ENCODE data around the gene HBA2.
"Not testable (repeated sequence)": the region's sequence is repeated elsewhere in the genome, so short reads cannot be mapped to it uniquely, and the experiment has no call there.

The HBA2 gene

DNA sequence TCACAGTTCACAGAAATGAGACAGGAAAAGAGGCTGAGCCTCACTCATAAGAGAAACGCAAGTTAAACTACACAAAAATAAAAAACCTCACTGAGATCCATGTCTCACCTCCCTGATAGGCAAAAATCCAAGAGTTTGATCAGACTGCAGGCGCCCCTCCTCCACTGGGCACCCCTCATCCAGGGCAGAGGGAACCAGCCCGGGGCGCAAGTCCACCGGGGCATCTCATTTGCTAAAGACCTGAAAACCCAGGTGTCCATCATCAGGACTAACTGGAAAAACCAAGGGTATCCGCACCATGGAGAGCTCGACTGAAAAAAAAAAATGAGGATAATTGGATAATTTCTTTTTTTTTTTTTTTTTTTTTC is 17.7 kb upstream of the HBA2 start:
- DNase-seq (ENCODE audit: low read depth): no peak

DNA sequence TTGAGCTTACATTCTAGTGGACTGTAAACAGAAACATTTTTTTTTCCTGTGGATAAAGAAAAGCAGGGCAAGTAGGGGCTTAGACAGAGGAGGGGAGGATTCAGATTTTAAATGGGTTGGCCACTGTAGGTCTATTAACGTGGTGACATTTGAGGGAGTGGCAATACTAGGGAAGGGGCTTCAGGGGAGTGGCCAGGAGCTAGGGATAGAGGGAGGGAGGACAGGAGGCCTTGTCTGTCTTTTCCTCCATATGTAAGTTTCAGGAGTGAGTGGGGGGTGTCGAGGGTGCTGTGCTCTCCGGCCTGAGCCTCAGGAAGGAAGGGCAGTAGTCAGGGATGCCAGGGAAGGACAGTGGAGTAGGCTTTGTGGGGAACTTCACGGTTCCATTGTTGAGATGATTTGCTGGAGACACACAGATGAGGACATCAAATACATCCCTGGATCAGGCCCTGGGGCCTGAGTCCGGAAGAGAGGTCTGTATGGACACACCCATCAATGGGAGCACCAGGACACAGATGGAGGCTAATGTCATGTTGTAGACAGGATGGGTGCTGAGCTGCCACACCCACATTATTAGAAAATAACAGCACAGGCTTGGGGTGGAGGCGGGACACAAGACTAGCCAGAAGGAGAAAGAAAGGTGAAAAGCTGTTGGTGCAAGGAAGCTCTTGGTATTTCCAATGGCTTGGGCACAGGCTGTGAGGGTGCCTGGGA is 13.4 kb upstream of the HBA2 start:
- no peak for DNase-seq (ENCODE audit: low read depth)

DNA sequence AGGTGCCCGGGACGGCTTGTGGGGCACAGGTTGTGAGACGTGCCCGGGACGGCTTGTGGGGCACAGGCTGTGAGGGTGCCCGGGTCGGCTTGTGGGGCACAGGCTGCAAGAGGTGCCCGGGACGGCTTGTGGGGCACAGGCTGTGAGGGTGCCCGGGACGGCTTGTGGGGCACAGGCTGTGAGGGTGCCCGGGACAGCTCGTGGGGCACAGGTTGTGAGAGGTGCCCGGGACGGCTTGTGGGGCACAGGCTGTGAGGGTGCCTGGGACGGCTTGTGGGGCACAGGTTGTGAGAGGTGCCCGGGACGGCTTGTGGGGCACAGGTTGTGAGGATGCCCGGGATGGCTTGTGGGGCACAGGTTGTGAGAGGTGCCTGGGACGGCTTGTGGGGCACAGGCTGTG is 12.4 kb upstream of the HBA2 start:
- not testable (repeated sequence) for DNase-seq (ENCODE audit: low read depth)

- no peak for DNase-seq (ENCODE audit: low read depth)
Measured at GRCh38 chr16:160691-161190, 11.9 kb upstream of the HBA2 start.

- no peak for DNase-seq (ENCODE audit: low read depth)
Measured at GRCh38 chr16:162271-162991, 10.2 kb upstream of the HBA2 start.

- not testable (repeated sequence) for DNase-seq (ENCODE audit: low read depth)
Measured at GRCh38 chr16:163139-163538, 9.5 kb upstream of the HBA2 start.

GRCh38 chr16:163696-164095 is 9.0 kb upstream of the HBA2 start:
- DNase-seq (ENCODE audit: low read depth): not testable (repeated sequence)

DNA sequence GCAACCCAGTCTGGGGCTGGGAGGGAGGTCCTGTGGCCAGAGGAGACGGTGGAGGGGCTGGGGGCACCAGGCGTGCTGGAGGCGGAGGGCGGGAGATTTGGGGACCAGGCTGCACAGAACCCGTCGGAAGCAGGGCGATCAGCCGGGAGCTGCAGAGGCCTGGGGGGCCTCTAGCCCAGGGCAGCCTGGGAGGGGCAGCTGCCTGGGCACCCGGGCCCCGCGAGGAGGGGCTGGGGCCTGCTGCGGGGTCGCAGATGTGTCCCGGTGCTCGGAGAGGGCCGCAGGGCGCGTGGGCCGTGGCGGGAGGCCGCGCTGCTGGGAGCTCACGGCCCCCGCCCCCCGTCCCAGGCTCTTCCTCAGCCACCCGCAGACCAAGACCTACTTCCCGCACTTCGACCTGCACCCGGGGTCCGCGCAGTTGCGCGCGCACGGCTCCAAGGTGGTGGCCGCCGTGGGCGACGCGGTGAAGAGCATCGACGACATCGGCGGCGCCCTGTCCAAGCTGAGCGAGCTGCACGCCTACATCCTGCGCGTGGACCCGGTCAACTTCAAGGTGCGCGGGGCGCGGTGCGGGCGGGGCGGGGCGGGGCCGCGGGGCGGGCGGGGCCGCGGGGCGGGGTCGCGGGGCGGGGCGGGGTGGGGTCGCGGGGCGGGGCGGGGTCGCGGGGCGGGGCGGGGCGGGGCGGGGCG is 8.4 kb upstream of the HBA2 start:
- not testable (repeated sequence) for DNase-seq (ENCODE audit: low read depth)

GRCh38 chr16:164827-165538 is 7.7 kb upstream of the HBA2 start:
- DNase-seq (ENCODE audit: low read depth): no peak

DNA sequence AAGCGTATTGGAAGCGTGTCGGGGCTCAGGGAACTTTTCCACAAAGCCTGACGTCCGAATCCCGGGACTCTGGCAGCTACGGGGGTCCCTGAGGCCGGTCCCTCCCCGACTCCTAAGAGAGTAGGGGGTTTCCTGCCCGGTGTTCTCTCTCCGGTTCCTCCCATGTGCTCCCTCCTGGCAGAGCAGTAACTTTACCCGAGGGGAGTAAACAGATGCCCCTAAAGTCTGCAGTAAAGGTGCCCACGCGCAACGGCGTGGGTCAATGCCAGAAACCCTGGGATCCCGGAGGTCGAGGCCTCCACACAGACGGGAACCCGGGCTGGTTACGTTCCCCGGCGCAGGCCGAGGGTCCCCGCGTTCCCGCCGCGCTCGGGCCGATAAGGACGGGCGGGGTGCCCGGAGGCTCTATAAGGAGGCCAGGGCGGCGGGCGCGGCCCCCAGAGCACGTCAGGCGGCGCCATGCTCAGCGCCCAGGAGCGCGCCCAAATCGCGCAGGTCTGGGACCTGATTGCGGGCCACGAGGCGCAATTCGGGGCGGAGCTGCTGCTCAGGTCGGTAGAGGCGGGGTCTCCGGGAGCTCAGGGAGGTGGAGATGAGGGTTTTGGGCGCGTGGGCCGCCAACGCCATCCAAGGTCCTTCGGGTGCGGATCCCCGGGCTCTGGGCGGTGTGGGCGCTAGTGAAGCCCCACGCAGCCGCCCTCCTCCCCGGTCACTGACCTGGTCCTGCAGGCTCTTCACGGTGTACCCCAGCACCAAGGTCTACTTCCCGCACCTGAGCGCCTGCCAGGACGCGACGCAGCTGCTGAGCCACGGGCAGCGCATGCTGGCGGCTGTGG is 6.9 kb upstream of the HBA2 start, which contains the start of gene HBM:
Gene HBM, plus strand, starts transcription at position 440 of the 836 bp plus-strand sequence. Its CDS starts 20 bp downstream, at position 460.
- DNase-seq (ENCODE audit: low read depth): no peak

DNA sequence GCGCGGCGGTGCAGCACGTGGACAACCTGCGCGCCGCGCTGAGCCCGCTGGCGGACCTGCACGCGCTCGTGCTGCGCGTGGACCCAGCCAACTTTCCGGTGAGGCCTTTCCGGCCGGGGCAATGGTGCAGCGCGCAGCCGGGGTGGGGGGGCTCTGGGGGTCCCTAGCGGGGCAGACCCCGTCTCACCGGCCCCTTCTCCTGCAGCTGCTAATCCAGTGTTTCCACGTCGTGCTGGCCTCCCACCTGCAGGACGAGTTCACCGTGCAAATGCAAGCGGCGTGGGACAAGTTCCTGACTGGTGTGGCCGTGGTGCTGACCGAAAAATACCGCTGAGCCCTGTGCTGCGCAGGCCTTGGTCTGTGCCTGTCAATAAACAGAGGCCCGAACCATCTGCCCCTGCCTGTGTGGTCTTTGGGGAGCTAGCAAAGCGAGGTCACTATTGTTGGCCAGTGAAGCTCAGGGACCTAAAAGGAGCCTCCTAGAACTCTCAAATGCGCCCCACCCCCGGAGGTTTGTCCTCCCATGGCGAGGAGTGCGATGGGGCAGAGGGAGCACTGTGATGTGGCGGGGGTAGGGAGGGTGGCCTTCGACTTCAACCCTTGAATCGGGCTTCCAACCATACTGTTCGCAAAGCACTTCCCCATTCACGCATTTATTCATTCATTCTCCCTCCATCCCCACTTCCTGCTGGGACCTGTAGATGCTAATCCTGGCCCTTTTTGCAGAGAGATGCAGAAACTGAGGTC is 6.1 kb upstream of the HBA2 start:
- no peak for DNase-seq (ENCODE audit: low read depth)

DNA sequence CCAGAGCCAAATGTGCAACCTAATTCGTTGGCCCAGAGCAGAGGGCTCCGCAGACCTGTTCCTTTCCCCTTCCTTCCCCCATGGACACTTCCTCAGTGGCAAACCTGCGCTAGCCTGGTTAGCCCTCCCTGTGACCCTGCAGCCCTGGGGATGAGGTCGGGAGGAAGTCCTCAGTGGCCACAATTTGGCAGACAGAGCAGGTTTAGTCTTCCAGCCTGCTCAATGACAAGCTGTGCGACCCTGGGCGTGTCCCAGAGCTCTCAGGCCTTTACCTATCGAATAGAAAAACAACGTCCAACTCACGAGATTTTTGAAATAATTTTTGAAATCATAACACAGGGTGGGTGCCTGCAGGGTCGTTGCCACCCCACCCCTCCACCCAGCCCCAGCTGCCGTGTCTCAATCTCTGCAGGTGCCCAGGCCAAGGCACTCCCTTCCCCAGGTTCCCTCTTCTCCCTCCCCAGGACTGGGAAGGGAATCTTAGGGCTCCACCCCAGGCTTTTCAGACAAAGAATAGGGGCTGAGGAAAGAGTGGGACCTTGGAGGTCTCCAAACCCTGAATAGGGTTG is 5.5 kb upstream of the HBA2 start:
- no peak for DNase-seq (ENCODE audit: low read depth)

DNA sequence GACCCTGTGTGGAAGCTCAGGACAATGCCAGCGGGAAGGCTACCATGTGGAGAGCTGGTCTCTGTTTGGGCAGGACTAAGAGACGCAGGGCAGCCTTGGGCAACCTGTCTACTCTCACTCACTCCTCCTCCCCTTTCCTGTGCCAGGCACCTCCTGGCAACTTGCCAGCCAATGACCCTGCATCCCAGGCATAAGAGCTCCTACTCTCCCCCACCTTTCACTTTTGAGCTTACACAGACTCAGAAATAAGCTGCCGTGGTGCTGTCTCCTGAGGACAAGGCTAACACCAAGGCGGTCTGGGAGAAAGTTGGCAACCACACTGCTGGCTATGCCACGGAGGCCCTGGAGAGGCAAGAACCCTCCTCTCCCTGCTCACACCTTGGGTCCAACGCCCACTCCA is 4.3 kb upstream of the HBA2 start:
- no peak for DNase-seq (ENCODE audit: low read depth)

DNA sequence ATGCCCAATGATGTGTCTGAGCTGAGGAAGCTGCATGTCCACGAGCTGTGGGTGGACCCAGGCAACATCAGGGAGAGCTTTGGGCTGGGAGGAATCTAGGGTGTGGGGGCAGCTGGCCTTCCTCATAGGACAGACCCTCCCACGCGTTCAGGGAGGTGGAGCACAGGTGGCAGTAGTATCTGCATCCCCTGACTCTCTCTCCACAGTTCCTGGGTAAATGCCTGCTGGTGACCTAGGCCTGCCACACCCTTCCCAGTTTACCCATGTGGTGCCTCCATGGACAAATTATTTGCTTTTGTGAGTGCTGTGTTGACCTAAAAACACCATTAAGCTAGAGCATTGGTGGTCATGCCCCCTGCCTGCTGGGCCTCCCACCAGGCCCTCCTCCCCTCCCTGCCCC is 3.7 kb upstream of the HBA2 start:
- no peak for DNase-seq (ENCODE audit: low read depth)

DNA sequence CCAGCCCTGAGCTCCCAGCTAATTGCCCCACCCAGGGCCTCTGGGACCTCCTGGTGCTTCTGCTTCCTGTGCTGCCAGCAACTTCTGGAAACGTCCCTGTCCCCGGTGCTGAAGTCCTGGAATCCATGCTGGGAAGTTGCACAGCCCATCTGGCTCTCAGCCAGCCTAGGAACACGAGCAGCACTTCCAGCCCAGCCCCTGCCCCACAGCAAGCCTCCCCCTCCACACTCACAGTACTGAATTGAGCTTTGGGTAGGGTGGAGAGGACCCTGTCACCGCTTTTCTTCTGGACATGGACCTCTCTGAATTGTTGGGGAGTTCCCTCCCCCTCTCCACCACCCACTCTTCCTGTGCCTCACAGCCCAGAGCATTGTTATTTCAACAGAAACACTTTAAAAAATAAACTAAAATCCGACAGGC is 2.6 kb upstream of the HBA2 start:
- not testable (repeated sequence) for DNase-seq (ENCODE audit: low read depth)

DNA sequence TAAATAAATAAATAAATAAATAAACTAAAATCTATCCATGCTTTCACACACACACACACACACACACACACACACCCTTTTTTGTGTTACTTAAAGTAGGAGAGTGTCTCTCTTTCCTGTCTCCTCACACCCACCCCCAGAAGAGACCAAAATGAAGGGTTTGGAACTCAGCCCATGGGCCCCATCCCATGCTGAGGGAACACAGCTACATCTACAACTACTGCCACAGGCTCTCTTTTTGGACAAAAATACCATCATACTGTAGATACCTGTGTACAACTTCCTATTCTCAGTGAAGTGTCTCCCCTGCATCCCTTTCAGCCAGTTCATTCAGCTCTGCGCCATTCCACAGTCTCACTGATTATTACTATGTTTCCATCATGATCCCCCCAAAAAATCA is 1.9 kb upstream of the HBA2 start:
- no peak for DNase-seq (ENCODE audit: low read depth)

DNA sequence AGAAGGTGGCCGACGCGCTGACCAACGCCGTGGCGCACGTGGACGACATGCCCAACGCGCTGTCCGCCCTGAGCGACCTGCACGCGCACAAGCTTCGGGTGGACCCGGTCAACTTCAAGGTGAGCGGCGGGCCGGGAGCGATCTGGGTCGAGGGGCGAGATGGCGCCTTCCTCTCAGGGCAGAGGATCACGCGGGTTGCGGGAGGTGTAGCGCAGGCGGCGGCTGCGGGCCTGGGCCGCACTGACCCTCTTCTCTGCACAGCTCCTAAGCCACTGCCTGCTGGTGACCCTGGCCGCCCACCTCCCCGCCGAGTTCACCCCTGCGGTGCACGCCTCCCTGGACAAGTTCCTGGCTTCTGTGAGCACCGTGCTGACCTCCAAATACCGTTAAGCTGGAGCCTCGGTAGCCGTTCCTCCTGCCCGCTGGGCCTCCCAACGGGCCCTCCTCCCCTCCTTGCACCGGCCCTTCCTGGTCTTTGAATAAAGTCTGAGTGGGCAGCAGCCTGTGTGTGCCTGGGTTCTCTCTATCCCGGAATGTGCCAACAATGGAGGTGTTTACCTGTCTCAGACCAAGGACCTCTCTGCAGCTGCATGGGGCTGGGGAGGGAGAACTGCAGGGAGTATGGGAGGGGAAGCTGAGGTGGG is 657 bp downstream of the HBA2 start:
- DNase-seq (ENCODE audit: low read depth): not testable (repeated sequence)

DNA sequence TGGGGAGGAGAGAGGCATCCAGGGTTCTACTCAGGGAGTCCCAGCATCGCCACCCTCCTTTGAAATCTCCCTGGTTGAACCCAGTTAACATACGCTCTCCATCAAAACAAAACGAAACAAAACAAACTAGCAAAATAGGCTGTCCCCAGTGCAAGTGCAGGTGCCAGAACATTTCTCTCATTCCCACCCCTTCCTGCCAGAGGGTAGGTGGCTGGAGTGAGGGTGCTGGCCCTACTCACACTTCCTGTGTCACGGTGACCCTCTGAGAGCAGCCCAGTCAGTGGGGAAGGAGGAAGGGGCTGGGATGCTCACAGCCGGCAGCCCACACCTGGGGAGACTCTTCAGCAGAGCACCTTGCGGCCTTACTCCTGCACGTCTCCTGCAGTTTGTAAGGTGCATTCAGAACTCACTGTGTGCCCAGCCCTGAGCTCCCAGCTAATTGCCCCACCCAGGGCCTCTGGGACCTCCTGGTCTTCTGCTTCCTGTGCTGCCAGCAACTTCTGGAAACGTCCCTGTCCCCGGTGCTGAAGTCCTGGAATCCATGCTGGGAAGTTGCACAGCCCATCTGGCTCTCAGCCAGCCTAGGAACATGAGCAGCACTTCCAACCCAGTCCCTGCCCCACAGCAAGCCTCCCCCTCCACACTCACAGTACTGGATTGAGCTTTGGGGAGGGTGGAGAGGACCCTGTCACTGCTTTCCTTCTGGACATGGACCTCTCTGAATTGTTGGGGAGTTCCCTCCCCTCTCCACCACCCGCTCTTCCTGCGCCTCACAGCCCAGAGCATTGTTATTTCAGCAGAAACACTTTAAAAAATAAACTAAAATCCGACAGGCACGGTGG is 1.5 kb downstream of the HBA2 start:
- not testable (repeated sequence) for DNase-seq (ENCODE audit: low read depth)

Measured in amniotic epithelial cell (primary cell).